HG03432 (cell line): ENCODE results near the gene ZFP36.
"Not testable (repeated sequence)": the region's sequence is repeated elsewhere in the genome, so short reads cannot be mapped to it uniquely, and the experiment has no call there.

Source experiments
- ATAC-seq: cut with Tn5 transposase; IDR thresholded peaks from one replicate; pipeline ENCODE4 v1.9.1; 2021; ENCODE audit warnings: mild to moderate bottlenecking, moderate library complexity; ENCODE audit not compliant: unreplicated experiment

ZFP36 gene

GRCh38 chr19:39406656-39407409 lies at the start of gene ZFP36:
Gene ZFP36 (plus strand): TSS chr19:39406847. CDS start chr19:39406905, 58 bp downstream.
- ATAC-seq, result peak; percentile 24

- ATAC-seq, result no peak
These were observed 47.6 kb upstream of the ZFP36 start for GRCh38 chr19:39359026-39359425.

GRCh38 chr19:39360599-39360998 lies 46.0 kb upstream of the ZFP36 start:
- no peak for ATAC-seq

- no peak for ATAC-seq
These were observed 43.7 kb upstream of the ZFP36 start for GRCh38 chr19:39362682-39363657.

GRCh38 chr19:39363901-39364457 lies 42.7 kb upstream of the ZFP36 start:
- ATAC-seq, result no peak

- ATAC-seq, result no peak
These were observed 41.1 kb upstream of the ZFP36 start for GRCh38 chr19:39365531-39365930.

- ATAC-seq, result no peak
These were observed 37.4 kb upstream of the ZFP36 start for GRCh38 chr19:39369200-39369599.

- ATAC-seq, result no peak
These were observed 35.9 kb upstream of the ZFP36 start for GRCh38 chr19:39370735-39371134.

GRCh38 chr19:39372047-39372802 lies 34.4 kb upstream of the ZFP36 start:
- ATAC-seq, result no peak

- ATAC-seq, result no peak
These were observed 33.7 kb upstream of the ZFP36 start for GRCh38 chr19:39372941-39373340.

- ATAC-seq, result no peak
These were observed 30.7 kb upstream of the ZFP36 start for GRCh38 chr19:39375929-39376328.

- no peak for ATAC-seq
These were observed 29.0 kb upstream of the ZFP36 start for GRCh38 chr19:39377373-39378362.

GRCh38 chr19:39379366-39379765 lies 27.3 kb upstream of the ZFP36 start:
- ATAC-seq, result not testable (repeated sequence)

GRCh38 chr19:39379865-39380396 lies 26.7 kb upstream of the ZFP36 start:
- ATAC-seq, result no peak

- no peak for ATAC-seq
These were observed 25.8 kb upstream of the ZFP36 start for GRCh38 chr19:39380521-39381502.

- no peak for ATAC-seq
These were observed 24.6 kb upstream of the ZFP36 start for GRCh38 chr19:39381910-39382611.

- ATAC-seq, result no peak
These were observed 23.4 kb upstream of the ZFP36 start for GRCh38 chr19:39382991-39383828.
